Measurements from ENCODE around the gene ADGRL1.

Gene ADGRL1

DNA sequence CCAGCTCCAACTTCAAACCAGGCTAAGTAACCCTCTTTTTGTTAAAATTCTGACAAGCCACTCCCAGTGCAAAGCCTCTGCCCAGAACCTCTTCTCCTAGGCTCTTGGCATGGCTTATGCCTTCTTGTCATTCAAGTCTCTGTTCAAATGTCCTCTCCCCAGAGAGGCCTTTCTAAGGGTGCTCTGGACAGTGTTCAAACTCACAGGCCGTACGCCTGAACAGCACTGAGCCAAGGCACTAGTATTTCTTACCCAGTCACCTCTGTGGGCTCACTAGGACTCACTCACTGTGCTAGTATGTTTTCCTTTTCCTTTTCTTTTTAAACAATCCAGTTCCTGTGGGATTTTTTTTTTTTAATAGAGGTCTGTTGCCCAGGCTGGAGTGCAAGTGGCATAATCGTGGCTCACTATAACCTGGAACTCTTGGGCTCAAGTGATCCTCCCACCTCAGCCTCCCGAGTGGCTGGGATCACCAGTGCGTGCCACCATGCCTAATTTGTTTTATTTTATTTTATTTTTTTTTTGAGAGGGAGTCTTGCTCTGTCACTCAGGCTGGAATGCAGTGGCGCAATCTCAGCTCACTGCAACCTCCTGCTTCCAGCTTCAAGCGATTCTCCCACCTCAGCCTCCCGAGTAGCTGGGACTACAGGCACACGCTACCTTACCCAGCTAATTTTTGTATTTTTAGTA is 67.2 kb downstream of the ADGRL1 start:
- no peak for DNase-seq (ENCODE audit: low read depth)

GRCh38 chr19:14136509-14137281 is 69.3 kb downstream of the ADGRL1 start, which contains the start of gene ASF1B:
Gene ASF1B (minus strand): TSS chr19:14136589. CDS start chr19:14136456, 133 bp downstream.
- peak; percentile 100 for DNase-seq (ENCODE audit: low read depth)

GRCh38 chr19:14135985-14136508 is 69.9 kb downstream of the ADGRL1 start:
- DNase-seq (ENCODE audit: low read depth) = no peak

DNA sequence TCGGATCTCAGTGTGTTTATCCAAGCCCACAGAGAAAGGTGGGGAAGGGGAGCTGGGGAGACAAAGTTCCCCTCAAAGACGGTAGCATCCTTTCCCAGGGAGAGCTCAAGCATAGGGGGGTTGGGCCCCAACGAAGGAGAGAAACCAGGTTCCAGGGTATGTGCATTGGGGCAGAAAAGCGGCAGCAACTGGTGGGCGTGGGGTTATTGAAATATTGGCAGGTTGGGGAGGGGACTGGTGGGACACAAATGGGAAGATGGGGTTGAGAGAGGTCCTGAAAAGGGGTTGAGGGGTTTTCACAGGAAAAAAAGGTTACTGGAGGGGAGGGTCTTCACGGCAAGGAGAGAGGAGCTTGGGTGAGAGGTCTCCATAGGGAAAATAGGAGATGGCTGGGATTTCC is 70.6 kb downstream of the ADGRL1 start:
- DNase-seq (ENCODE audit: low read depth) = no peak

GRCh38 chr19:14127929-14128509 is 78.0 kb downstream of the ADGRL1 start:
- DNase-seq (ENCODE audit: low read depth) = no peak

GRCh38 chr19:14127176-14127575 is 78.8 kb downstream of the ADGRL1 start:
- DNase-seq (ENCODE audit: low read depth) = no peak

GRCh38 chr19:14122924-14123323 is 83.0 kb downstream of the ADGRL1 start:
- DNase-seq (ENCODE audit: low read depth) = no peak

DNA sequence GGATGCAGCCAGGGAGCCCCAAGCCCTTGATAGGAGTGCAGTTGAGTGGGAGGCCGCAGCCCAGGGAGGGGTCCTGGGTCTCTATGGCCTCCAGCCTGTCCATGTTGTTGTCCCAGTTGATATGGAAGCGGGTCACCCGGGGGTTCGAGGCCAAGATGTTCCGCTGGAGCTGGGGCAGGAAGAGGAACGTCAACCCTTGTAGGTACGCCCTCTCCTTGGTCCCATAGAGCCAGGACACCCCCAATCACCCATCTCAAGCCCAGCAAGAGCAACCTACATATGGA is 85.5 kb downstream of the ADGRL1 start:
- no peak for DNase-seq (ENCODE audit: low read depth)

GRCh38 chr19:14119644-14120496 is 86.1 kb downstream of the ADGRL1 start:
- no peak for DNase-seq (ENCODE audit: low read depth)

DNA sequence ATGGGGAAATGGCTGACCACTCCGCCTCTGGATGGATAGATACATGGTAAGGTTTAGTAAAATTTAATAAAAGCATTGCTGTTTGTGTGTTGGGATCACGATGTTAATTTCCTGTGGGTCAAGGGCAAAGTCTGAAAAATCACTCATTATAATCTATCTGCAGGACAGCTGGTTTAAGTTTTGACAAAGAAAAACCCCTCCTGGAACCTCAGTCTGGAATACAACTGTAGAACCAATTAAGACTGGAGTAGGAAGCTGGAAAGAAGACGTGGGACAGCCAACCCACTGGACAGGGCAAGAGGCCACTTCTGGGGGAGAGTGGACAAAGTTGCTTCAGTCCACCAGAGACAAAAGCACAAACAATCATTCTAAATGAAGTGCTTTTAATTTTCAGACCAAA is 86.8 kb downstream of the ADGRL1 start:
- DNase-seq (ENCODE audit: low read depth) = no peak

DNA sequence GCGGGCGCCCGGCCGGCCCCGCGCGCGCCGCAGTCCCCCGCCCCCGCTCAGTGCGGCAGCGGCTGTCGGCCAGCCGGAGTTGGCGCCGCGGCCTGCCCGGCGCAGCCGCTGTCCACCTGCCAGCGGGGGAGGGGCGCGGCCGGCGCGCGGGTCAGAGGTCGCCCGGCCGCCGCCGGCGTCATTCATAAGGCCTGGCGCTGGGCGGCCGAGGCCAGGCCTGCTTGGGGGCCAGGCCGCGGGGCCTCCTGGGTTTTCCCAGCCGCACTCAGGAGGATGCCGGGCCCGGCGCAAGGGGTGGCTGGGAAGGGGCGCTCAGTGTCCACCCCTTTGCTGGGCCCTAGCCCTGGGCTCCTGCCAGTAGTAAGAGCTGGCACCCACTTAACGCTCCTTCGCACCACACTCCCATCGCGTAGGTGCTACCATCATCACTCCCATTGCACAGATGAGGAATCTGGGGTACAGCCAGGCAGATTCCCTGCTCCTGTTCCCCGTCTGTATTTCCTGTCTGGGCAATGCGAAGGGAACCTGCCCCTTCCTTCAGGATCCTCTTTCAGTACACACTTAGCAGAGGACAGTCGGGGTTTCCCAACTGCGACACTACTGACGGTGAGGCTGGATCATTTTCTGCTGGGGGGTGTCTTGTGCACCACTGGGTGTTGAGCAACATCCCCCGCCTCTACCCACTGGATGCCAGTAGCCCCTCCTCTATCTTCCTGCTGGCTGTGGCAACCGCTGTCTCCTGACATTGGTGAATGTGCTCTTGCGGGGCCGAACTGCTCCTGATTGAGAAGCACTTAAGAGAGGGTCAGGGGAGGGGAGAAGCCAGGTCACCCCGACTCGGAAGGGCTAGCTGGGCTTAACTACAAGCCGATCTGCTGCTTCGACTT is 87.6 kb downstream of the ADGRL1 start:
- peak; percentile 63 for DNase-seq (ENCODE audit: low read depth)

- DNase-seq (ENCODE audit: low read depth) = peak; percentile 98
Observed at GRCh38 chr19:14117668-14118164, 88.3 kb downstream of the ADGRL1 start, which contains the start of gene PRKACA. Gene PRKACA (minus strand): TSS chr19:14117762. CDS start chr19:14117547, 215 bp downstream.

DNA sequence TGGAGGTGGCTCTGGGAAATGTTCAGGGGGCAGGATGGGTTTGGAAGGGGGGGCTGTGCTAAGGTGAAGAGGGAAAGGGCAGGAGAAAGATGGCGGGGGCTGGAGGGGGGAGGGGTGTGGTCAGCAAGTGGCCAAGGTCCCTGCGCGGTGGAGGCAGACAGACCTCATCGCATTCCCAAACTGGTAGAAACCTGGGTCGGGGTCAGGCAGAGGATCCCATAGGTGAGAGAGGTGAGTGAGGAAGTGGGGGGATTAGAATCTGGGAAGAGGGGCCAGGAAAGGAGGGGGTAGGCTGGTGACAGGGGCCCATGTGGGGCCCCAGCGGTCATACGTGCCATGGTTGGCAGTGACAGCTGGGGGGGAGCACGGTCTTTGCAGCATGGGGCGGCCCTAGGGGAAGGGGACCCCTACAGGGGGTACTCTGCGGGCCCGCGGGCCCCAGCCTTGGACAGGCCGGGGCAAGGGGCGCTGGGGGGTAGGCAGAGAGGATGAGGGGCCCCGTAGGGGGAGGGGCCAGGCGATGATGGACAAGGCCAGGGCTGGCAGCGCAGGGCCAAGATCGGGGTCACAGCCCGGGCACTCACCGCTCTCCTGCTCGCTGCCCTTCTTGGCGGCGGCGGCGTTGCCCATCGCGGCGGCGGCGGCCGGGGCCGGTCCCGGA is 88.9 kb downstream of the ADGRL1 start:
- no peak for DNase-seq (ENCODE audit: low read depth)

- no peak for DNase-seq (ENCODE audit: low read depth)
Observed at GRCh38 chr19:14116525-14116917, 89.4 kb downstream of the ADGRL1 start.

DNA sequence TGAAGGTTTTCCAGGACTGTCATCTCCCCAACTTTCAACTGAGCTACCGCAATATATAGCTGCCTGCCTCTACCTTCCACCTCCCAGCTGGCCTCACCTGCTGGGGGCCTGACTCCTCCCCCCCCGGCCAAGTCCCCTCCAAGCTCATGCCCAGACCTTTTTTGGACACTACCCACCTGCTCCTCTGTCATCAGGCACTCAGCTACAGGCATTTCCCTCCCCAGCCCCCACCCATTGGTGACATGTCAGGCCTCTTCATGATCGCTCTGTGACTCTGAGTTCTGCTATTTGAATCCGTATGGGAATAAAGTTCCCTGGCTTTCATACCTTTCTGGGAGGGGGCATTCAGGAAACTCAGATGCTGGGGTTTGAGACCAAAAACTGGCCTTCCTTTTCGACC is 90.2 kb downstream of the ADGRL1 start:
- no peak for DNase-seq (ENCODE audit: low read depth)

- DNase-seq (ENCODE audit: low read depth) = no peak
Observed at GRCh38 chr19:14114854-14115253, 91.1 kb downstream of the ADGRL1 start.

DNA sequence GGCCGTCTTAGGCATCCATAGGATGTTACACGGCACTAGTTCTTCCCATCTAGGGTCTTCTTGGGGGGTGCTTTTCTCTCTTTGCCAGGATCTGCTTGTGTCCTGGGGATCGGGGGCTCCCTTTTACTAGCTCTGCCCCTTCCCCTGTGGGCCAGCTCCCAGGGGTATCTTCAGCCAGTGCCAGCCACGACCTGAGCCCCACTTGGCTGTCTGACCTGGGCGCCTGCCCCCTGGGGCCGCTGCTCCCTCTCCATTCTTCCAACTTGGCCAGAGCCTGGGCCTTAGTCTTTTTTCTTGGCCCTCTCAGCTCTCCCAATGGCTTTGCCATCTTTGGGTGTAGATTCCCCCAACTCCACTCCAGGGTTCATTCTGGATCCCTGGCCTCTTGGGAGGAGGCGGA is 91.5 kb downstream of the ADGRL1 start:
- no peak for DNase-seq (ENCODE audit: low read depth)

GRCh38 chr19:14113762-14114414 is 92.1 kb downstream of the ADGRL1 start:
- no peak for DNase-seq (ENCODE audit: low read depth)

DNA sequence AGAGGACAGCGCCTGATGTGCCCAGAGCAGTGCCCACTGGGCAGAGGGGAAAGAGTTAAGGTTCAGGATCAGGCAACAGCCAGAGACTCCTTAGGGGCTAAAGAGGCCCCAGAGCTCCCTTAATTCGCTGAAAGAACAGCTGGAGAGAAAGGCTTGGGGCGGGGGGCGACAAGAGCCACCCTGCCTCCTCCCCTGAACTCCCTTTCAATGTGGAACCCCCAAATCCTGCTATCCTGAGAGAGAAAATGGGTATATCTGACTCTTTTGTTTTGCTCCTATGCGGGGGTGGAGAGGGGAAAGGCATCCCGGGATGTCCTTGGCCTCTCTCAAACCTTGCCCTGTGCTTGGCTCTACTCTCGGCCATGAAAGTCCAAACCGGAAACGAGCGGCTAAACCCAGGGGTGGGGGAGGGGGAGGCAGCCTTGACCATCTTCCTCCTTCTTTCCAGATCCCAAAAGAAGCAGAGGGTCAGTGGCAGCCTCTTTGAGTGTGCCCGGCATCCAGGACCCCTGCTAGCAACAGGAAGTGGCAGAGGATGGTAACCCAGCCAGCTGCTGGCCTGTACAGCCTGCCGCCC is 93.1 kb downstream of the ADGRL1 start:
- no peak for DNase-seq (ENCODE audit: low read depth)
